GM12874 (cell line): ENCODE data around the gene AOAH.

Source experiments
- TF ChIP-seq, protein P1 (sequence below): IDR thresholded peaks from 2 replicates; pipeline ENCODE4 v1.5.1; 2011; ENCODE audit warnings: low read depth, mild to moderate bottlenecking, control low read depth, low read length, moderate library complexity; ENCODE audit not compliant: insufficient read depth

Gene AOAH

DNA sequence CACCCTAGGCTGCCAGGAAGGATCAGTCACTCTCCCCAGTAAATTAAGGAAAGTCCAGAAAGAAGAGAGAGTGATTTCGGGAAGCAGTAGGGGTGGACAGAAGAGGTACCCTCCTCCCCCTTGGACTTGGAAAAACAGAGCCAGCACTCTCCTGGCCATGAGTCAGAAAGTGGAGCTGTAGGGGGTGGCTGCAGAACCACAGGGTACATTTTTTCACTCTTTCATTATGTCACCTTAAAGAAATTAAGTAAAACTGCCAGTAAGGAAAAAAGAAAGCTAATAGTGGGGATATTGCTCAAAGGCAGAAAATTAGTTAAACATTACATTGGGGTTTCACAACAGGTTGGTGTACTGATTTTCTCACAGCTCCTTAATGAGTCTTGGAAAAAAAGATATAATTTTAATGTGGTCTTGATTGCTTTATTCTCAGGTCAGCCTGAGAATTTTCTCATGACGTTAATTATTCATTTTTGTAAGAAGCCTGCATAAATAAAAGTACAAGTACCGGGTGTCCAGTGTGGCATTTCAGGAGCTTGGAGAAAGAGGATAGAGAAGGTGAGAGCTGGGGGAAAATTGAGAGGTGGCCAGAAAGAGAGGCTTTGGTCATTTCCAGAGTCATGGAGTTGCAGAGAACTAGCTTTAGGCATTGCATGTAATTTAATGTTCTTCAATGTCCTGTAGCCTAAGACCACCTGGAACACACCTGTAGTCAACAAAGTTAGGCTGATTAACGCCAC, 23.2 kb upstream of the AOAH start:
- TF ChIP-seq, protein P1, sequence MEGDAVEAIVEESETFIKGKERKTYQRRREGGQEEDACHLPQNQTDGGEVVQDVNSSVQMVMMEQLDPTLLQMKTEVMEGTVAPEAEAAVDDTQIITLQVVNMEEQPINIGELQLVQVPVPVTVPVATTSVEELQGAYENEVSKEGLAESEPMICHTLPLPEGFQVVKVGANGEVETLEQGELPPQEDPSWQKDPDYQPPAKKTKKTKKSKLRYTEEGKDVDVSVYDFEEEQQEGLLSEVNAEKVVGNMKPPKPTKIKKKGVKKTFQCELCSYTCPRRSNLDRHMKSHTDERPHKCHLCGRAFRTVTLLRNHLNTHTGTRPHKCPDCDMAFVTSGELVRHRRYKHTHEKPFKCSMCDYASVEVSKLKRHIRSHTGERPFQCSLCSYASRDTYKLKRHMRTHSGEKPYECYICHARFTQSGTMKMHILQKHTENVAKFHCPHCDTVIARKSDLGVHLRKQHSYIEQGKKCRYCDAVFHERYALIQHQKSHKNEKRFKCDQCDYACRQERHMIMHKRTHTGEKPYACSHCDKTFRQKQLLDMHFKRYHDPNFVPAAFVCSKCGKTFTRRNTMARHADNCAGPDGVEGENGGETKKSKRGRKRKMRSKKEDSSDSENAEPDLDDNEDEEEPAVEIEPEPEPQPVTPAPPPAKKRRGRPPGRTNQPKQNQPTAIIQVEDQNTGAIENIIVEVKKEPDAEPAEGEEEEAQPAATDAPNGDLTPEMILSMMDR = no peak

DNA sequence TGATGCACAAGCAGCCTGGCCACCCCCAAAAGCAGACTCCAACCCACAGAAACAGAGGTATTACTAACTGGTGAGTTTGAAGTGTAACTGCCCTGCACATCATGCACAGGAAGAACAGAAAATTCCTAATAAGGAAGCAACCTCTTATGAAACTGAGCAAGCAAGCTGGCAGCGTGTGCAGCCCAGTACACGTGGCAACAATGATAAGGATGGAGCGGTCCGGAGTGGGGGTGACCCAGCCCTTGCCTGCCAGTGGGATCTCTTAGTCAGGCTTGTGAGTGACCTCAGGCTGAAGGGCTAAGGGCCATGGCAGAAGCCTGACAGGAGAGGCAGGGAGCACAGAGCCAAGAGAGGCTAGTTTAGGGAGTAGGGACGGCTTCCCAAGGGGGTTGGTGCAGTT, 22.1 kb upstream of the AOAH start:
- TF ChIP-seq, protein P1 = no peak

DNA sequence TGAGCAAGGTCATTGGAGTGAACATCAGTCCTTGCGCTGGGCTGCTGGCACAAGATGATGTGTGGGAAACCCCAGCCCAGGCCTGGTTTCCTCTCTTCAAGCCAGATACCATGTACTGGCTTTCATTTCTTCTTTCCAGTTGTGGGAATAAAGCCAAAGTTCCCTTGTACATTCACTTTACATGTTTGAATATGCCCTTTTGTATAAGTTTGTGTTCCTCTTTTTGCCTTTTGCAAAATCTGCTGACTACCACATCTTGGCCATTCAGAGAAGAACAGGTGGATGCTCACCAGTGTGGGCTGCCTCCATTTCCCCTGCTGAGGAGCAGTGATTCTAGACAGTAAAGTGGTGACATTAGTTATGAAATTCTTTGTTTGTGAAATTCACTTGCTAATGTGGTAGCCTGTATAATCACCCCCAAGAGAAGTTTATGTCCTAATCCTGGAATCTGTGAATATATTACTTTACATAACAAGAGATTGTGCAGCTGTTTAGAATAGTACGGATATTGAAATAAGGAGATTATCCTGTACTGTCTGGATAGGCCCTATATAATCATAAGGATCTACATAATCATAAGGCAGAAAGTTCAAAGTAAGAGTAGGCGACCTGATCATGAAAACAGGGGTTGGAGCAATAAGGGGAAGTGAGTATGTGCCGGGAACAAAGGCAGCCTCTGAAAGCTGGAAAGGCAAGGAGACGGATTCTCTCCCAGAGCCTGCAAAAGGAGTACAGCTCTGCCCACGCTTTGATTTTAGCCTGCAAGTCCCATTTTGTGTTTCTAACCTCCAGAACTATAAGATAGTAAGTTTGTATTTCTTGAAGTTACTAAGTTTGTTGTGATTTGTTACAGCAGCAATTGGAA, 18.8 kb upstream of the AOAH start:
- TF ChIP-seq, protein P1 = no peak

DNA sequence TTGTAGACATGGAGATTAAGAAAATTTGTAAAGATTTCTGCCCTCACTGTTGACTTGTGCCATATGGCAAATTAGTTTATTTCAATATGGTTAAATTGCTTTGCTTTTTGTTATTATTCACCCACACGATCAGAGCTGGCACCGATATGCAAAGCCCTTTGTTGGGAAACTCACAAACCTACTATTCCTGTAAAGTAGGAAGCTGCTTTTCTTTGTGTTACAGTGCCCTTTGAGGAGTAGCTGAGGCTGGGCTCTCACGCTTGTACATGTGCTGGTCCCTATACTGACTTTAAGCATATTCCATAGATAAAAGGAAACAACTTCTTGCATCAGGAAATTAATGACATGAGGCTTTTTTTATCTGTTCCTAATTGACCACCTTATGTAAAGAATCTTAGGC, 17.6 kb upstream of the AOAH start:
- TF ChIP-seq, protein P1 = no peak

DNA sequence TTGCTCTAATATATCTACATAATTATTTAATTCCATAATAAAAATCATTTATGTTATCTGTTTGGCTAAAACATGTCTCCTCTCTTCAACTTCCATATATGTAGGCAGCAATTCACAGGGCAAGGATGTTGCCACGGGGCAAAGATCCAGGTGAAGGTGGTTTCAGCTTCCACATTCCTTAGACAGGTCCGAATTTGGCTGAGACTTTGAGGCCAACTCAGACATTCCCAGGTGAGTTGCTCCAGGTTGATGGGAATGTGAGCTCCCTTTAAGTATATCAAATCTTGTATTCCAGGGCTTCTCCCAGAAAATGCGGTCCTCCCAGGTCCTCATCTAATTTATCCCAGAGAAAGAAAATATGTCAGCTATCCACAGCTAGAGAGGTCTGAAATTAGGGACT, 15.1 kb upstream of the AOAH start:
- TF ChIP-seq, protein P1 = no peak

DNA sequence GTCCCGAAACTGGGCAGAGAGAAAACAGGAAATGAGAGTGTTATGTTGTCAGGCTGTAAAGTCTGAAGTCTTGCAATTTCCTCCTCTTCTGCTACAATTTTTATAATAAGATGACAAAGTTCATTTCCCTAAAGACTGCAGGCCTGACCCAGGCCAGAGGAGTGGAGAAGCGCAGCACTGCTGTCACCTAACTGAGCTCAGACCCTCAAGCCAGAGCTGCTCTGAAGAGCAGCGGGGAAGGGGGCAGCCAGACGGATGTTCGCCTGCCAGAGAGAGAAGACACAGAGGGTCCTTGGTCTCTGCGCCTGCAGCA, 12.6 kb upstream of the AOAH start:
- TF ChIP-seq, protein P1 = no peak

DNA sequence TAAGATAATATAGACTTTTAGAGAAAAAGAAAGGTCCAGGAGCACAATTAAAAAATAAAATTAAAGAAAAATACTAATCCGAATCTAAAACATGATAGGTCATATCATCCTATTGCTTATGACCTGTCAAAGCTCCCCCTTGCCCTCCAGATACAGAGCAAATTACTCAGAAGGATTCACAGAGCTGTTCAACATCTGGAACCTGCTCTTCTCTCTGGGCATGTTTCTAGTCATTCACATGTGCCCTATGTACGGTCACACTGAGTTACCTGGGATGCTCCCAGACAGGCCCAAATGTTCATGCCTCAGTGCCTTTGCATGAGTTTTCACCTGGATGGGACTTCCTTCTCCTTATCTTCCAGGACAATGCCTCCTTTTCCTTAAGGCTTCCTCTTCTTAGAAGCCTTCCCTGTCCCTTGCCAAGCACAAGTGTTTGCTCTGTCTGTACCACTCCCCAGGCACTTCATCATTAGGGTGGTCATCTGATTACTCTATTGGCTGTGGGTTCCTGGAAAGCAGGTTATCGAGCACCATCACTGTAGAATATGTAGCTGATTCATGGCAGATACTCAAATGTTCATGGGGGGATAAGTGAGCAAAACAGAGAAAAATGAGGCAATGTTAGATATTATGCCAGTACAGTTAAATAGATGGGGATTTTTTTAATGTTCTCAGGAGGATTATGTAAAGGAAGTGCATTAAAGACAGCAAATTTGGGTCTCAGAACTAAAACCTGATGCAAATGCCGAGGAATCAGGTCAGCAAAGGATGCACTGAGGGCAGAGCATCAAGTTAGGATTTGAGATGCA, 12.0 kb upstream of the AOAH start:
- TF ChIP-seq, protein P1 = no peak
